GM12878 (cell line): ENCODE data around the gene SLC9C2. TPM values are rescaled to one million over a fixed set of nuclear protein-coding genes. Genes with fewer than 3 reads are reported as not detected.

ENCODE experiments used
- ATAC-seq: fragments of 200-7000 bp; cut with Tn5 transposase; 3 replicates; pipeline ENCODE4 v1.9.1; 2020; ENCODE audit warnings: mild to moderate bottlenecking, moderate library complexity
- BruUV-seq: library from RNA; stranded (reverse); fragments of 400-500 nt; replicated peaks from 2 replicates; lab custom pipeline; 2021; lab: Mats Ljungman, UMichigan
- CTCF ChIA-PET: fragments of 300-600 bp; sonication (Branson Sonifier 250); formaldehyde crosslinking; extraction: SDS; loops from one replicate; lab custom pipeline; 2021; ENCODE audit warnings: inconsistent platforms; lab: Yijun Ruan, JAX
- POLR2A ChIA-PET: fragments of 350-600 bp; formaldehyde crosslinking; extraction: SDS; loops from one replicate; lab custom pipeline; 2021; ENCODE audit warnings: inconsistent platforms; lab: Charles Lee
- RAD21 ChIA-PET: fragments of 300-600 bp; sonication (Branson Sonifier 250); formaldehyde crosslinking; loops from one replicate; lab custom pipeline; 2023; ENCODE audit warnings: antibody characterized with exemption; ENCODE audit not compliant: unreplicated experiment; lab: Charles Lee
- SMC1A ChIA-PET: fragments of 300-600 bp; sonication (Branson Sonifier 250); formaldehyde crosslinking; loops from one replicate; lab custom pipeline; 2023; ENCODE audit not compliant: unreplicated experiment, uncharacterized antibody; lab: Charles Lee
- DNase-seq: peaks from one replicate; pipeline ENCODE4 v3.0.0-alpha.2; 2011; ENCODE audit warnings: low read depth, low spot score
- FAIRE-seq: peaks from 3 replicates; lab custom pipeline; 2011; peaks lifted over from hg19 to GRCh38; lab: Jason Lieb, UNC
- H2AFZ ChIP-seq: 2 replicates; pipeline ENCODE4 v1.6.0; 2011; ENCODE audit warnings: low read depth, low read length, control low read depth; ENCODE audit not compliant: control insufficient read depth
- H3K27ac ChIP-seq: 2 replicates; pipeline ENCODE4 v1.5.1; 2011; ENCODE audit warnings: control low read depth; ENCODE audit not compliant: control insufficient read depth, insufficient read depth
- H3K27me3 ChIP-seq, 2 experiments: replicated peaks in 1 of 2; 2 replicates each; pipeline versions ENCODE4 v1.6.0 to v1.6.1; 2011; ENCODE audit warnings: low read length in 1 of 2; ENCODE audit not compliant: control insufficient read depth in 2 of 2, insufficient read depth in 2 of 2
- H3K36me3 ChIP-seq, 2 experiments: 2 replicates each; pipeline ENCODE4 v1.5.1; 2011; ENCODE audit warnings: low read length in 1 of 2; ENCODE audit not compliant: control insufficient read depth in 2 of 2, insufficient read depth in 2 of 2
- H3K4me1 ChIP-seq: 2 replicates; pipeline ENCODE4 v1.6.1; 2011; ENCODE audit warnings: mild to moderate bottlenecking, low read length, moderate library complexity, mixed read lengths; ENCODE audit not compliant: control insufficient read depth, insufficient read depth
- H3K4me2 ChIP-seq: 2 replicates; pipeline ENCODE4 v1.6.0; 2011; ENCODE audit warnings: control low read depth; ENCODE audit not compliant: control insufficient read depth, insufficient read depth
- H3K4me3 ChIP-seq: fragments of 200-600 bp; sonication (generic); 2 replicates; pipeline ENCODE4 v1.5.1; 2016
- H3K79me2 ChIP-seq: 2 replicates; pipeline ENCODE4 v1.6.0; 2011; ENCODE audit warnings: low read length; ENCODE audit not compliant: control insufficient read depth, insufficient read depth
- H3K9ac ChIP-seq: 2 replicates; pipeline ENCODE4 v1.8.0; 2011; ENCODE audit warnings: low read length, control low read depth, mixed read lengths; ENCODE audit not compliant: control insufficient read depth, insufficient read depth
- H3K9me3 ChIP-seq: replicated peaks from 3 replicates; pipeline ENCODE4 v1.5.1; 2011; ENCODE audit warnings: mild to moderate bottlenecking, low read length; ENCODE audit not compliant: control insufficient read depth, insufficient read depth
- H4K20me1 ChIP-seq: 2 replicates; pipeline ENCODE4 v1.6.0; 2011; ENCODE audit not compliant: control insufficient read depth, insufficient read depth
- ELK1 ChIP-seq: IDR thresholded peaks from 2 replicates; pipeline ENCODE4 v1.6.1; 2012; ENCODE audit warnings: low read depth, low read length, improper control_type of control experiment
- FOXM1 ChIP-seq: IDR thresholded peaks from 2 replicates; pipeline ENCODE4 v1.6.1; 2012; ENCODE audit warnings: low read depth, mild to moderate bottlenecking, inconsistent platforms, low read length, moderate library complexity
- JUNB ChIP-seq: IDR thresholded peaks from 2 replicates; pipeline ENCODE4 v1.6.1; 2016; ENCODE audit warnings: antibody characterized with exemption, mild to moderate bottlenecking
- MEF2B ChIP-seq: fragments of 450-650 bp; IDR thresholded peaks from 2 replicates; pipeline ENCODE4 v1.6.1; 2018; ENCODE audit warnings: mild to moderate bottlenecking, moderate library complexity; ENCODE audit not compliant: partially characterized antibody, poor library complexity, severe bottlenecking
- NR2C2 ChIP-seq: IDR thresholded peaks from 2 replicates; pipeline ENCODE4 v1.6.1; 2011; ENCODE audit warnings: borderline replicate concordance, low read depth; ENCODE audit not compliant: control insufficient read depth, insufficient read length
- RFX5 ChIP-seq: IDR thresholded peaks from 2 replicates; pipeline ENCODE4 v1.6.1; 2011; ENCODE audit warnings: low read depth, low read length, improper control_type of control experiment
- TARDBP ChIP-seq: IDR thresholded peaks from 2 replicates; pipeline ENCODE4 v1.6.1; 2016; ENCODE audit warnings: borderline replicate concordance
- WGBS: methylation state at CpG from one replicate; pipeline ENCODE4 v1.1.6; 2016; ENCODE audit warnings: low lambda C conversion rate; ENCODE audit not compliant: insufficient replicate concordance, insufficient coverage; ENCODE audit errors: missing lambda C conversion rate; 5-methylcytosine and 5-hydroxymethylcytosine counted together
- in situ Hi-C: fragments of 300-500 bp; cut with MboI; formaldehyde crosslinking; loops from 9 replicates; pipeline ENCODE4 v1.14.3; 2018; ENCODE audit warnings: mixed read lengths
- intact Hi-C: fragments of 100-400 bp; cut with micrococcal nuclease; formaldehyde crosslinking; loops from one replicate; pipeline ENCODE4 v1.14.2; 2022; ENCODE audit not compliant: unreplicated experiment
- polyA plus RNA-seq, 11 experiments: library from polyadenylated mRNA; depleted of rRNA in 4 of 11; unstranded in 6 of 11; stranded (reverse) in 5 of 11; fragments of >200 nt; fragmentation: Nextera tagmentation in 4 of 11; fragmentation: Illumina TruSeq in 1 of 11; extraction: Ambion mirVana in 4 of 11; extraction: Trizol in 1 of 11; gene quantifications; 1 replicate in 1 of 11; 2 replicates in 10 of 11; pipeline versions ENCODE4 v1.2.1 to v1.2.3, GENCODE V29; 2011 to 2016; ENCODE audit warnings: inconsistent platforms in 2 of 11, missing spikeins in 2 of 11, low read depth in 1 of 11
- total RNA-seq, 4 experiments: library from RNA; depleted of rRNA in 3 of 4; stranded (reverse); fragments of >200 nt in 3 of 4; fragmentation: Illumina TruSeq in 1 of 4; extraction: Trizol in 1 of 4; gene quantifications; 2 replicates each; pipeline versions ENCODE4 v1.2.1 to v1.2.3, GENCODE V29; 2013 to 2021
- TF ChIP-seq, protein P1 (sequence below): fragments of 450-650 bp; IDR thresholded peaks from 2 replicates; pipeline ENCODE4 v1.6.1; 2017; ENCODE audit warnings: mild to moderate bottlenecking, moderate library complexity

SLC9C2 gene
- total and polyA plus RNA-seq, 10 of the 15 experiments (the other 5 are each of a cell fraction or from before 2014, with no cell fraction given): not detected

- 66% methylated on average over 4 of the region's 4 CpGs for WGBS
- TF ChIP-seq RFX5: no peak
- TF ChIP-seq NR2C2: no peak
- TF ChIP-seq TARDBP: no peak
- no peak for TF ChIP-seq MEF2B
- TF ChIP-seq JUNB: no peak
- no peak for TF ChIP-seq FOXM1
- TF ChIP-seq, protein P1, sequence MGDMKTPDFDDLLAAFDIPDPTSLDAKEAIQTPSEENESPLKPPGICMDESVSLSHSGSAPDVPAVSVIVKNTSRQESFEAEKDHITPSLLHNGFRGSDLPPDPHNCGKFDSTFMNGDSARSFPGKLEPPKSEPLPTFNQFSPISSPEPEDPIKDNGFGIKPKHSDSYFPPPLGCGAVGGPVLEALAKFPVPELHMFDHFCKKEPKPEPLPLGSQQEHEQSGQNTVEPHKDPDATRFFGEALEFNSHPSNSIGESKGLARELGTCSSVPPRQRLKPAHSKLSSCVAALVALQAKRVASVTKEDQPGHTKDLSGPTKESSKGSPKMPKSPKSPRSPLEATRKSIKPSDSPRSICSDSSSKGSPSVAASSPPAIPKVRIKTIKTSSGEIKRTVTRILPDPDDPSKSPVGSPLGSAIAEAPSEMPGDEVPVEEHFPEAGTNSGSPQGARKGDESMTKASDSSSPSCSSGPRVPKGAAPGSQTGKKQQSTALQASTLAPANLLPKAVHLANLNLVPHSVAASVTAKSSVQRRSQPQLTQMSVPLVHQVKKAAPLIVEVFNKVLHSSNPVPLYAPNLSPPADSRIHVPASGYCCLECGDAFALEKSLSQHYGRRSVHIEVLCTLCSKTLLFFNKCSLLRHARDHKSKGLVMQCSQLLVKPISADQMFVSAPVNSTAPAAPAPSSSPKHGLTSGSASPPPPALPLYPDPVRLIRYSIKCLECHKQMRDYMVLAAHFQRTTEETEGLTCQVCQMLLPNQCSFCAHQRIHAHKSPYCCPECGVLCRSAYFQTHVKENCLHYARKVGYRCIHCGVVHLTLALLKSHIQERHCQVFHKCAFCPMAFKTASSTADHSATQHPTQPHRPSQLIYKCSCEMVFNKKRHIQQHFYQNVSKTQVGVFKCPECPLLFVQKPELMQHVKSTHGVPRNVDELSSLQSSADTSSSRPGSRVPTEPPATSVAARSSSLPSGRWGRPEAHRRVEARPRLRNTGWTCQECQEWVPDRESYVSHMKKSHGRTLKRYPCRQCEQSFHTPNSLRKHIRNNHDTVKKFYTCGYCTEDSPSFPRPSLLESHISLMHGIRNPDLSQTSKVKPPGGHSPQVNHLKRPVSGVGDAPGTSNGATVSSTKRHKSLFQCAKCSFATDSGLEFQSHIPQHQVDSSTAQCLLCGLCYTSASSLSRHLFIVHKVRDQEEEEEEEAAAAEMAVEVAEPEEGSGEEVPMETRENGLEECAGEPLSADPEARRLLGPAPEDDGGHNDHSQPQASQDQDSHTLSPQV: no peak
- no peak for TF ChIP-seq ELK1
- Histone ChIP-seq H3K36me3 (no peaks in the 10 kb centered on the region), H3K79me2 (no peaks in the 10 kb centered on the region), H3K4me3 (no peak overlapping the region), H2AFZ (no peak overlapping the region), H3K27me3 (no peaks in the 10 kb centered on the region), H3K4me2 (no peak overlapping the region), H4K20me1 (no peaks in the 10 kb centered on the region), H3K4me1 (no peaks in the 10 kb centered on the region), H3K9ac (no peak overlapping the region), H3K27ac (no peak overlapping the region), H3K9me3 (no peaks in the 10 kb centered on the region)
- in situ Hi-C loops: no loop called here
- ChIA-PET CTCF (no interaction called here), POLR2A (no interaction called here), RAD21 (no interaction called here), SMC1A (no interaction called here)
- DNase-seq: no peak
- no peak for FAIRE-seq
- BruUV-seq: no TSS peak
- ATAC-seq: no peak
- intact Hi-C loops: no loop called here
Measured at GRCh38 chr1:173554089-173554488, 48.8 kb downstream of the SLC9C2 start.
